ENCODE measurements around the gene KCTD16. TPM values are rescaled to one million over a fixed set of nuclear protein-coding genes. Genes with fewer than 3 reads are reported as not detected.

The KCTD16 gene
- total RNA-seq, 1 donor from 2014 or later, result 0.18 TPM

GRCh38 chr5:144329681-144330080 is 159.0 kb downstream of the KCTD16 start:
- no peak for DNase-seq (ENCODE audit: extremely low read depth, low read depth, low spot score)

DNA sequence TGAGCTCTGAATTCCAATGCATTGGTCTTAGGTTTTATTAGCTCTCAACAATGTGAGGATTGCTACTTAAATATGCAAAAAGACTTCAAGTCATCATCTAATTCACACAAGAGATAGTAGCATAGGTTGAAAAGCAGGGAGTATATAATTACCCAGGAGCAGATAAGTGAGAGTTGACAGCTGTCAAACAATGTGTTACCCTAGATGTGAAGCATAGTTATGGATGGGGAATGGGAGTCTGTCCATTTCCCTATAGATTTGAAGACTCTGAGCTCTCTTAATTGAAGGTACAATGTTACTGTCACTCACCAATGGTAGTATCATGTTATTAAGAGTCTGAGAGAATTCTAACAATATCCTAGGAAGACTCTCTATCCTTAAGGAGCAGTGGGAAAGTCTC is 160.7 kb downstream of the KCTD16 start:
- DNase-seq (ENCODE audit: extremely low read depth, low read depth, low spot score), result no peak

DNA sequence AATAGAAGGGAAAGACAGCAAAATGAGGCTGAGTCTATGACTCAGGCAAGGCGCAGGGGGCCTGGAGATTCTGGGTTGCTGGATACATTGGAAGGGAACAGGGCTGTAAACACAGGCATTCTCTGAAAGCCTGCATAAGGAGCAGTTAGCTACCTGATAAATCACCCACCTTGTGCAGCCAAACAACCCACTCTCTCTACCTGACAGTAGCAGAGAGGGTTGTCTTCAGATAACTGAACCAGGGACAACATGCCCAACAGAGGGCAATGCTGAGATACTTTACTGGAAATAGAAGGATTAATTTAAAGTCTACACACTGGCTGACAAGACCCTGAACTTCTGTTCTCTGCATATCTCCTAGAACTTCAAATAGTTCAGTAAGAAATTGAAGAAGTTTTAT is 161.6 kb downstream of the KCTD16 start:
- no peak for DNase-seq (ENCODE audit: extremely low read depth, low read depth, low spot score)

- no peak for DNase-seq (ENCODE audit: extremely low read depth, low read depth, low spot score)
Measured at GRCh38 chr5:144333336-144333920, 162.8 kb downstream of the KCTD16 start.

GRCh38 chr5:144335561-144335960 is 164.9 kb downstream of the KCTD16 start:
- DNase-seq (ENCODE audit: extremely low read depth, low read depth, low spot score), result no peak

- DNase-seq (ENCODE audit: extremely low read depth, low read depth, low spot score), result no peak
Measured at GRCh38 chr5:144336191-144336961, 165.7 kb downstream of the KCTD16 start.

- no peak for DNase-seq (ENCODE audit: extremely low read depth, low read depth, low spot score)
Measured at GRCh38 chr5:144352330-144352729, 181.7 kb downstream of the KCTD16 start.

DNA sequence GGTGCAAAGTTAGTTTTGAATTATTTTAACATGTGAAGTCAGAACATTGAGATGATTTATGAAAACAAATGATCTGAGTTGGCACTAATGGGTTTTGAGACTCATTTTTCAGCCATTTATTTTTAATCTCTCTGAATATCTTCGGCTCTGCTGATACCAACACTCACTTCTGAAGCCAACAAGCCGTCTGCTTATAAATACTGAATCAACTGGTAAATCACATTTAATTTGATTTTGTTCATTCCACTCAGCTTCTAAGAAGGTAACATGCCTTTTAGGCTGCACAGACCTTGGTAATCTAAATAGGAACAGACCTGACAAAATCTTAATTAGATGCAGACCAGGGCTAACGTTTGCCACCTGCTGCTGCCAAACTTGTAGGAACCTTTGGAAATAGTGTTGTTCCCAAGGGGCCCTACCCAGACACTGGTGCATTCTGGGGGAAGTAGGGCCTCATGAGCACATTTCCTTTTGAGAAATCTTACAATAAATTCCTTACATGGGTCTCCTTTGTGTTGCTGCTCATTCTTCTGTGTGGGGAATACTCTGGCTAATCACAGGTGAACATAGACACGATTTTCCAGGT is 182.2 kb downstream of the KCTD16 start:
- DNase-seq (ENCODE audit: extremely low read depth, low read depth, low spot score), result no peak

DNA sequence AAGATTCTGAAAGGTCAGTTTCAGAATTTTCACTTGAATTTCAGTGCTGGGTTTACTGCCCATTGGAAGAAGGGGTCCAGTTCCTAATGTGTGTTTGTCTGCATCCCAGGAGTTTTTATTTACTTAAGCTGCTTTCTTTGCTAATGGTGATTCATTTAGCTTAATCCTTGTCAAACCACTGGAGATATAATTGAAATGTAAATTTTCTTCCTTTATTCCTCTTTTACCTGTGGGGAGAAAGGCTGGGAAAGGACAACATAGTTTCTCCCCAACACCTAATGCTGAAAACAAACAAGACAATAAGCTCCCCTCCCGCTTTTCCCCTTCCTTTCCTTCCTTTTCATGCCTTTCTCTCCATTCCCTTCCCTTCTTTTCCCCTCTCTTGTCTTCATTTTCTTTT is 185.8 kb downstream of the KCTD16 start:
- no peak for DNase-seq (ENCODE audit: extremely low read depth, low read depth, low spot score)

DNA sequence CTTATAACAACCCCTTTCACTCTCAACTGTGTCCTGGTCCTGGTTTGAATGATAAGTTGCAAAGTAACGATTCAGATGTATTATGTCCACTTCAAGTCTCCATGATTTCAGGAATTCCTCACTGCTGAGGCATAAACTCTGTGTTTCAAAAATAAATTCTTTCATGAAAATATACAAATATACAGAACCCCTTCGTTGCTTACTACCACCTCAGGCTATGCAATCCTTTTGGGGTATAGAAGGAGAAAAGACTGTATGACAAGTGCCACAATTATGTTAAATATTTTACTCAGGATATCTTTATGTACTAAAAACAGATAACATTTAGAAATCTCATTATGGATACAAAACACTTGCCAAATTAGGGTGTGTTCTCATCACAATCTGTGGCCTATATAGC is 190.7 kb downstream of the KCTD16 start:
- no peak for DNase-seq (ENCODE audit: extremely low read depth, low read depth, low spot score)

GRCh38 chr5:144365885-144366284 is 195.2 kb downstream of the KCTD16 start:
- DNase-seq (ENCODE audit: extremely low read depth, low read depth, low spot score), result no peak

DNA sequence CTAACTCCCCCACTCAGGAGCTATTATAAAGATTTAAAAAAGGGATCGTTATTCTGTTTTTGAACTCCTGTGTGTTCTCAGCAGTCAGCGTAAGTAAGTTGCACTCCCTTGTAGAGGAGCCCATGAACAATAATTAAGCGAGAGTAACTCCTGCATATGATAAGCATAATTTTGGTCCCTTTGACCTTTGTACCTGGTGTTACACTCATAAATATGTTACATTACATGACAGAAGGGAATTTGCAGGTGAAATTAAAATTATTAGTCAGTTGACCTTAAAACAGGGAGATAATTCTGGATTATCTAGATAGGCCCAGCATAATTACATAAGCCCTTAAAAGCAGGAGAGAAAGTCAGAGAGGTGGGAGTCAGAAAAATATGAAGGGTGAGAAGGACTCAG is 197.3 kb downstream of the KCTD16 start:
- no peak for DNase-seq (ENCODE audit: extremely low read depth, low read depth, low spot score)

- DNase-seq (ENCODE audit: extremely low read depth, low read depth, low spot score), result no peak
Measured at GRCh38 chr5:144368556-144368955, 197.9 kb downstream of the KCTD16 start.

GRCh38 chr5:144369006-144369405 is 198.3 kb downstream of the KCTD16 start:
- DNase-seq (ENCODE audit: extremely low read depth, low read depth, low spot score), result no peak

DNA sequence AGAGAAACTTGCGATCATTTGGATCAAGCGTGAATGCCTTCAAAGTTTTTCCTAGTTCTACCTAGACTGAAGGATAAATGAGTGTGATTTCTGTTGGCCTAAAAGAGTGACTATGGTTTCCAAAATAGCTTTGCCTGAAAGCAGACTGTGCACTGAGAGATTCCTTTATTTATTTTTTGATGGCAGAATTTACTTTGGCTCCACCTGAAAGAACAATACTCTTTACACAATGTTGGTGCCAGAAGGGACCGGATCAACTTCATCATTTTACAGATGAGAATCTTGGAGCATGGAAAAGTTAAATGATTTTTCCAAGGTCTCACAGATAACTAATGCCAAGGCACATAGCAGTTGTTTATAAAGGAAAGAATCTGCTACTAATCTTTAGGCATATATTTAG is 199.6 kb downstream of the KCTD16 start:
- no peak for DNase-seq (ENCODE audit: extremely low read depth, low read depth, low spot score)

GRCh38 chr5:144374637-144375036 is 204.0 kb downstream of the KCTD16 start:
- DNase-seq (ENCODE audit: extremely low read depth, low read depth, low spot score), result no peak

DNA sequence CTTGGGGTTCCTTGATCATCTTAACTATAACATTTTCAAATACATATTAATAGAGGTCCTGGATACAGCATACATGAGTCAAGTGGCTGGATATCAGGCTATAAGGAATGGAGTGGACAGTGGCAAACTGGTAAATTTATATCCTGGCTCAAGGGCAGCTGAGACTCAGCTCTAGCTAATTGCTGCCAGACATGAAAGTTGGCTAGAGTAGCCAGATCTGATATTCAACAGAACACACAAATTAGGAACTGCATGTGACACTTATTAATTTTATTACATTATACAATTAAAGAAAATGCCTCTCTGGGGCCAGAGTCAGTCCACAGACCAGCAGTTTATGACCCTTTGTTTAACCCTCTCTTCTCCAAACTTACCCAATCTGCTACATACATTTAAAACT is 206.5 kb downstream of the KCTD16 start:
- DNase-seq (ENCODE audit: extremely low read depth, low read depth, low spot score), result no peak

- DNase-seq (ENCODE audit: extremely low read depth, low read depth, low spot score), result no peak
Measured at GRCh38 chr5:144378681-144379080, 208.0 kb downstream of the KCTD16 start.

- DNase-seq (ENCODE audit: extremely low read depth, low read depth, low spot score), result no peak
Measured at GRCh38 chr5:144385597-144385996, 214.9 kb downstream of the KCTD16 start.

DNA sequence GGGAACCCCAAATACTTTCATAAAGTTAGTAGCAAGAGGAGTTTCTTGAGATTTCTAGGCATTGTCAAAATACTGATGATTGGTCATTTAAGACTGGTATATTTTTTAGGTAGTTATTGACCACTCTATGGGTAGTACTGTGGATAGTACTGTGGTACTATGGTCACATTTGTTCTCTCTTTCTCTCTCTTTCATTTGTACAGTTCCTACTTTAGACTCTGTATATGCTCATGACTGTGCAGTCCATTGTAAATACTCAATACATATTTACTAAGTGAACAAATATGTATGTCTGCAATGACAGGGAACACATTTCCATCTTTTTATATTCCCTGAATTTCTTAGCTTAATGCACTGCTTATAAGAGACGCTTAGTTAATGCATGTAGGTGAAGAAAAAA is 215.6 kb downstream of the KCTD16 start:
- DNase-seq (ENCODE audit: extremely low read depth, low read depth, low spot score), result no peak

GRCh38 chr5:144390133-144390532 is 219.5 kb downstream of the KCTD16 start:
- DNase-seq (ENCODE audit: extremely low read depth, low read depth, low spot score), result no peak

- DNase-seq (ENCODE audit: extremely low read depth, low read depth, low spot score), result no peak
Measured at GRCh38 chr5:144391044-144391443, 220.4 kb downstream of the KCTD16 start.

All from glomerular endothelial cell (primary cell).